NCI-H1694 (cell line): Measurements from ENCODE around the gene POLG.

ENCODE experiments used
- DNase-seq: peaks from one replicate; lab custom pipeline; 2025; lab: John Stamatoyannopoulos, UW

The POLG gene

GRCh38 chr15:89334510-89335297 lies at the start of gene POLG:
POLG (minus strand) TSS chr15:89334824; CDS start chr15:89333754, 1,070 bp downstream.
- DNase-seq, result peak; percentile 96

- DNase-seq, result no peak
Observed at GRCh38 chr15:89384176-89384604, 49.6 kb upstream of the POLG start.

GRCh38 chr15:89383365-89384175 lies 48.9 kb upstream of the POLG start:
- DNase-seq, result peak; percentile 61

- DNase-seq, result no peak
Observed at GRCh38 chr15:89381888-89382686, 47.5 kb upstream of the POLG start.

- no peak for DNase-seq
Observed at GRCh38 chr15:89381331-89381730, 46.7 kb upstream of the POLG start.

GRCh38 chr15:89379818-89380217 lies 45.2 kb upstream of the POLG start:
- no peak for DNase-seq

- DNase-seq, result no peak
Observed at GRCh38 chr15:89379251-89379695, 44.6 kb upstream of the POLG start.

GRCh38 chr15:89378296-89379151 lies 43.9 kb upstream of the POLG start:
- no peak for DNase-seq

- DNase-seq, result no peak
Observed at GRCh38 chr15:89377842-89378295, 43.2 kb upstream of the POLG start.

GRCh38 chr15:89377024-89377841 lies 42.6 kb upstream of the POLG start:
- DNase-seq, result no peak

GRCh38 chr15:89376388-89376787 lies 41.8 kb upstream of the POLG start:
- DNase-seq, result no peak

- DNase-seq, result no peak
Observed at GRCh38 chr15:89375093-89376005, 40.7 kb upstream of the POLG start.

- DNase-seq, result no peak
Observed at GRCh38 chr15:89374086-89374981, 39.7 kb upstream of the POLG start.

- DNase-seq, result no peak
Observed at GRCh38 chr15:89372069-89372935, 37.7 kb upstream of the POLG start.

- DNase-seq, result no peak
Observed at GRCh38 chr15:89371228-89372044, 36.8 kb upstream of the POLG start.

GRCh38 chr15:89370978-89371227 lies 36.3 kb upstream of the POLG start:
- DNase-seq, result no peak
